Adrenal gland (tissue), 12 donors: ENCODE measurements around the gene AUTS2. TPM values are rescaled to one million over a fixed set of nuclear protein-coding genes. Genes with fewer than 3 reads are reported as not detected.

Experiments
- DNase-seq, 7 donors: peaks; one replicate each; pipeline ENCODE4 v3.0.0-alpha.2; 2019 to 2020
- H3K27ac ChIP-seq, 5 donors: fragments of 200-600 bp; sonication (generic) in 4 of 5; 1 replicate in 3 of 5; 2 replicates in 2 of 5; pipeline versions ENCODE4 v1.5.1 to v1.8.0; 2016 to 2020; ENCODE audit warnings: mild to moderate bottlenecking in 1 of 5
- H3K27me3 ChIP-seq: fragments of 200-600 bp; 2 replicates; pipeline ENCODE4 v1.8.0; 2021
- H3K36me3 ChIP-seq, 2 donors: fragments of 200-600 bp; replicated peaks in 1 of 2; 1 replicate in 1 of 2; 2 replicates in 1 of 2; pipeline versions ENCODE4 v1.5.1 to v1.8.0; 2018 to 2022
- H3K4me1 ChIP-seq, 2 donors: fragments of 200-600 bp; replicated peaks in 1 of 2; 1 replicate in 1 of 2; 2 replicates in 1 of 2; pipeline versions ENCODE4 v1.5.1 to v1.8.0; 2018 to 2021
- H3K4me3 ChIP-seq, 4 donors: fragments of 200-600 bp; sonication (generic) in 3 of 4; one replicate each; pipeline ENCODE4 v1.5.1; 2016 to 2018
- H3K9me3 ChIP-seq, 3 donors: fragments of 200-600 bp; sonication (generic) in 1 of 3; replicated peaks in 1 of 3; 1 replicate in 2 of 3; 2 replicates in 1 of 3; pipeline versions ENCODE4 v1.5.1 to v1.8.0; 2016 to 2021
- POLR2A ChIP-seq, 2 donors: fragments of 450-650 bp; IDR thresholded peaks; one replicate each; pipeline ENCODE4 v1.6.1; 2017; ENCODE audit warnings: antibody characterized with exemption in 2 of 2, mild to moderate bottlenecking in 2 of 2, moderate library complexity in 1 of 2
- WGBS, 4 donors: extraction: QIAGEN DNeasy Blood & Tissue Kit in 2 of 4; methylation state at CpG; one replicate each; pipeline versions ENCODE4 v1.1.5 to v1.1.7; 2013 to 2017; 5-methylcytosine and 5-hydroxymethylcytosine counted together
- intact Hi-C, 2 donors: fragments of 100-400 bp; cut with DNase I; formaldehyde crosslinking; loops; one replicate each; pipeline versions ENCODE4 v1.14.1 to v1.15.0; 2022 to 2023
- polyA plus RNA-seq, 3 donors: library from polyadenylated mRNA; stranded (reverse); fragments of 200-250 nt in 2 of 3; fragments of 350-450 nt in 1 of 3; fragmentation: Illumina TruSeq in 1 of 3; extraction: RNeasy Lipid Tissue Mini Kit (QIAGEN cat#74804) in 1 of 3; gene quantifications; one replicate each; pipeline ENCODE4 v1.2.3, GENCODE V29; 2013 to 2014
- total RNA-seq, 9 donors: library from RNA; depleted of rRNA in 4 of 9; stranded (reverse); fragments of >200 nt in 4 of 9; fragments of 120-200 nt in 1 of 9; fragmentation: NEBNext Ultra II Directional in 1 of 9; extraction: Animal tissue kit (Norgen Biotek cat#: 25700) in 1 of 9; gene quantifications; one replicate each; pipeline versions ENCODE4 v1.1.0 to v1.2.4, GENCODE V29; 2013 to 2023
- TF ChIP-seq, protein P1 (sequence below), 6 experiments: fragments of 450-650 bp in 4 of 6; fragments of 200-600 bp in 2 of 6; sonication (generic) in 1 of 6; IDR thresholded peaks; 1 replicate in 5 of 6; 2 replicates in 1 of 6; pipeline versions ENCODE4 v1.5.1 to v1.8.0; 2016 to 2021; ENCODE audit warnings: antibody characterized with exemption in 6 of 6, mild to moderate bottlenecking in 2 of 6, moderate library complexity in 1 of 6
- donor health status: healthy with polysubstance abuse.
- donor health status: Bipolar disorder and iron deficiency.
- donor health status: DM: yes; HTN: yes; CAD: no.
- donor health status: DM: no; HTN: no; CAD: no.
- donor health status: DM: no; HTN: no; CAD: no.
- donor health status: DM: yes; HTN: yes; CAD: no.

AUTS2 gene
- total and polyA plus RNA-seq, 12 donors: 6.4 to 44.0 (median 15.2) TPM

DNA sequence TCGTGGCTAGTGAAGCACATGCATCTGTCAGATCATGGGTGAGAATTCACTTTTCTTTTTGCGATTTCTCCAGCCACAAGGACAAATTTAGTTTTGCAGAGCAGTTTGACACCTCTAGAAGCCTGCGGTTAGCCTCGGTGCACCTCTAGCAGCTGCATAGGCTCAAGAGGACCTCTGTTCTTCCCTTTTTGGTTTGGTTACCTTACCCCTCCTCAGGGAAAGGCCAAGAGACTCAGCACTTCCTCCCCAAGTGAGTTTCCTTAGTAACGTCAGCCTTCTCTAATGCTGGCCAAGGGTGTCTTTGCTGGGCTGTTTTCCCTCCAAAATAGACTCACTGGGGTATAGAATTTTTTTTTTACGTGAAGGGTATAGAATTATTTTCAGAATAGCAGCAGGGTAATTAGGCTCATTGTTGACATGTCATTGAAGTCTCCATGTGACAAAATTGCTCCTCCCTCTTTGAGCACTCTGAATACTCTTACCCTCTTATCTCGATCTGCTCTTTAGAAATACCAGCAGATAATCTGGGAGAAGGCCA is 97.8 kb downstream of the AUTS2 start:
- H3K27ac ChIP-seq: no peak overlapping the region
- TF ChIP-seq, protein P1, sequence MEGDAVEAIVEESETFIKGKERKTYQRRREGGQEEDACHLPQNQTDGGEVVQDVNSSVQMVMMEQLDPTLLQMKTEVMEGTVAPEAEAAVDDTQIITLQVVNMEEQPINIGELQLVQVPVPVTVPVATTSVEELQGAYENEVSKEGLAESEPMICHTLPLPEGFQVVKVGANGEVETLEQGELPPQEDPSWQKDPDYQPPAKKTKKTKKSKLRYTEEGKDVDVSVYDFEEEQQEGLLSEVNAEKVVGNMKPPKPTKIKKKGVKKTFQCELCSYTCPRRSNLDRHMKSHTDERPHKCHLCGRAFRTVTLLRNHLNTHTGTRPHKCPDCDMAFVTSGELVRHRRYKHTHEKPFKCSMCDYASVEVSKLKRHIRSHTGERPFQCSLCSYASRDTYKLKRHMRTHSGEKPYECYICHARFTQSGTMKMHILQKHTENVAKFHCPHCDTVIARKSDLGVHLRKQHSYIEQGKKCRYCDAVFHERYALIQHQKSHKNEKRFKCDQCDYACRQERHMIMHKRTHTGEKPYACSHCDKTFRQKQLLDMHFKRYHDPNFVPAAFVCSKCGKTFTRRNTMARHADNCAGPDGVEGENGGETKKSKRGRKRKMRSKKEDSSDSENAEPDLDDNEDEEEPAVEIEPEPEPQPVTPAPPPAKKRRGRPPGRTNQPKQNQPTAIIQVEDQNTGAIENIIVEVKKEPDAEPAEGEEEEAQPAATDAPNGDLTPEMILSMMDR (IDR thresholded peaks at IDR 0.05): no peak
- no peak for TF ChIP-seq POLR2A (IDR thresholded peaks at IDR 0.05)
- no peak for DNase-seq
- H3K9me3 ChIP-seq: no peaks in the 10 kb centered on the region
- peaks cover 0 to 5% of the 10 kb centered on the region in 2 donors for H3K4me1 ChIP-seq
- intact Hi-C loops: no loop called here
- H3K36me3 ChIP-seq: no peaks in the 10 kb centered on the region
- 65 to 72% (median 69%) methylated on average over 7 of the region's 7 CpGs for WGBS, 4 donors
- no peaks in the 10 kb centered on the region for H3K27me3 ChIP-seq
- H3K4me3 ChIP-seq: no peak overlapping the region

DNA sequence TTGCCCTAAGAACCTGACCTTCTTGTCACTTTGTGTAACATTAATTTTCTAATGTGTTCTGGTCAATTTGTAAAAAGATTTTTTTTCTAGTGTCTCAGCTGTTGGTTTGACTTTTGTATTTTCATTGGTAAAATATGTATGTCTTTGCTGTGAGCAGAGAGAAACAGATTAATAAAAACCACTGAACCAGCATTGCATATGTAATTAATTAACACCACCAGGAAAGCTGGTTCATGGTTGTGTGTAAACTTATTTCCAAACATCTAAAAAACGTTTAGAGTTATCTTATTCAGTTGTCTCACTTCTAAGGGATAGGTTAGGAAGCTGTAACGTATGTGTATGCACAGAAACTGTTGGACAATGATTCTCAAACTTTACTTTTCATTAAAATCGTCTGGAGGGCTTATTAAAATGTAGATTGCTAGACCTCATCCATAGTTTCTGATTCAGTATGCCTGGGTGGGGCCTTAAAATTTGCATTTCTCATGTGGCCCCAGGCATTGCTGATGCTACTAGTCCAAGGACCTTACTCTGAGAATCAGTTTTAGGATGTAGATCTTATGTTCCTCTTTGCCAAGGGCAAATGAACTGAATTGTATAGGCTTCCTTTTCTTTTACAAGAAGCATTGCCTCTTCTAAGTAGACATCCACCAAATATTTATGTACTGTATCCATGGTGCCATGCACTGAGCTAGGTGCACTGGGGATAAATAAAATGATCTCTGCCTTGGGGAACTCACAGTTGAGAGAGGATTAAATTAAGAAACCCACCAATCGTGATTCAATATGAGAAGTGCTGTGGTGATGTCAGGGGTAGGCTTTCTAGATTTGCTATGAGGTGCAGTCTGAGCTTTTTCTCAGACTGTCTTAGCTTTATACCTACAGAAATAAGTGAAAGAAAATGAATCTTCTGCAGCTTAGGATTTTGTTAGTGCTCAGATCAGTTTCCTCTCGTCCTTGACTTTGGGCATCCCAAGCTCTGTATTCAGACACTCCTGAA is 98.7 kb downstream of the AUTS2 start:
- 72 to 79% (median 74%) methylated on average over 5 of the region's 5 CpGs for WGBS, 4 donors
- intact Hi-C loops: no loop called here
- Histone ChIP-seq H3K4me3 (no peak overlapping the region), H3K27ac (no peak overlapping the region), H3K27me3 (no peaks in the 10 kb centered on the region), H3K9me3 (no peaks in the 10 kb centered on the region), H3K4me1 (peaks cover 0 to 5% of the 10 kb centered on the region in 2 donors), H3K36me3 (no peaks in the 10 kb centered on the region)
- no peak for TF ChIP-seq POLR2A (IDR thresholded peaks at IDR 0.05)
- no peak for DNase-seq

DNA sequence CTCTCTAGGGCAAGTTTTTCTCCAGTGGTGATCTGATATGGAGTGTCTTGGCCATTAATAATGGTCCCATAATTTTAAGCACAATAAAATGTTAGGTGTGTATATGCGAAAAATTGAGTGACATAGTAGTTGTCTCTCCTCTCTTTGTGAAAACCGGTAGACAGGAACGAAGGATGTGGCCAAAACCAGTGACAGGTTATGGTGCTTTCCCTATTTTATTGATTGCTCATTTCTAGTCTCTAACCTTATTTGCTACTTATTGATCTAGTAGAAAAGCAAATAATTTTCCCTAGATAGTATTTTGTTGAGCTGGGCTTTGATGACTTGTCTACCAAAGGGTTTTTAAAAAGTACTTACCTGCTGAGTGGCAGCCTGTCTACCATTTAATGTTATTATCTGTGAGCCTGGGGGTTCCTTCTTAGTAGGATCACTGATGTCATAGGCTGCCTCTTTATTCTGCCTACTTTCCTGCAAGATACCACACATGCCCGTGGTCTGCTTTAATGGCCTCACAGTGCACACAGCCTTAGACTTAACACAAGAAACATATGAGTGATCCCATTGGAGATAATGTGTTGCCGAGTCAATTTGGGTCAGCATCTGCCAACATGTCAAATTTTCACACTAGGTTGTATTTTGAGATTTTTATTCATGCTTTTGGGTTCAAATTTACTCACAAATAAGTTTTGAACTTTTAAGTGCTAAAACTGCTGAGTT is 100.0 kb downstream of the AUTS2 start:
- Histone ChIP-seq H3K4me3 (no peak overlapping the region), H3K9me3 (no peaks in the 10 kb centered on the region), H3K27ac (no peak overlapping the region), H3K27me3 (no peaks in the 10 kb centered on the region), H3K4me1 (peaks cover 0 to 9% of the 10 kb centered on the region in 2 donors), H3K36me3 (no peaks in the 10 kb centered on the region)
- TF ChIP-seq, protein P1 (IDR thresholded peaks at IDR 0.05): no peak
- TF ChIP-seq POLR2A (IDR thresholded peaks at IDR 0.05): no peak
- WGBS, 4 donors: 90 to 97% (median 92%) methylated on average over 5 of the region's 5 CpGs
- no peak for DNase-seq
- intact Hi-C loops: no loop called here

DNA sequence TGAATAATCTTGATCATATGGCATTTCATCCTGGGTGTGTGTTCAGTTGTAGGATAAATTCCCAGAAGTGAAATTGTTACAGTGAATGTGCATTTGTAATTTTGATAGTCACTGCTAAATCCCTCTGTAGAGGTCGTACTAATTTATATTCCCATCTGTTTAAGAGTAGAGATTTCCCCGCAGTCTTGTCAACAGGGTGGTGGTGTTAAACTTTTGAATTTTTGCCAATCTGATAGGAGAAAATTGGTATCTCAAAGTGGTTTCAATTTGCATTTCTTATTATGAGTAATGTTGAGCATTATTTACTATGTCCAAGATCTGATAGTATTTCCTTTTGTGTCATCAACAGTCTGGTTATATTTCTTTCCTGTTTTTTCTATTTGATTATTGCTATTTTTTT is 101.7 kb downstream of the AUTS2 start:
- Histone ChIP-seq H3K36me3 (no peaks in the 10 kb centered on the region), H3K27me3 (no peaks in the 10 kb centered on the region), H3K4me1 (peaks cover 0 to 13% of the 10 kb centered on the region in 2 donors), H3K4me3 (no peak overlapping the region), H3K27ac (no peak overlapping the region), H3K9me3 (no peaks in the 10 kb centered on the region)
- TF ChIP-seq, protein P1 (IDR thresholded peaks at IDR 0.05): no peak
- no peak for TF ChIP-seq POLR2A (IDR thresholded peaks at IDR 0.05)
- intact Hi-C loops: no loop called here
- WGBS, 4 donors: 57 to 82% (median 73%) methylated on average over 2 of the region's 2 CpGs
- DNase-seq: no peak
